ENCODE measurements around the gene BRCC3.
A peak's percentile ranks its signal among the peaks of the same experiment; 100 is the strongest.

GRCh38 chrX:155048977-155049619 is 22.2 kb upstream of the BRCC3 start:
- TF ChIP-seq CTCF (IDR thresholded peaks at IDR 0.05) (peak; percentile 79), ZFX (IDR thresholded peaks at IDR 0.05; ENCODE audit: borderline replicate concordance) (no peak)

Measured in 22Rv1 (cell line).